EH (cell line): ENCODE results near the gene KIN.
"Not testable (repeated sequence)": the region's sequence is repeated elsewhere in the genome, so short reads cannot be mapped to it uniquely, and the experiment has no call there.

Experiments used
- DNase-seq: peaks from one replicate; pipeline ENCODE4 v3.0.0-alpha.2; 2015; ENCODE audit warnings: low read depth

Gene KIN

GRCh38 chr10:7794251-7795026 is 6.6 kb upstream of the KIN start:
- peak; percentile 9 for DNase-seq

GRCh38 chr10:7792541-7792940 is 4.7 kb upstream of the KIN start:
- no peak for DNase-seq

- DNase-seq = peak; percentile 54
Observed at GRCh38 chr10:7789390-7789789, 1.6 kb upstream of the KIN start.

GRCh38 chr10:7788639-7789286 is 970 bp upstream of the KIN start:
- peak; percentile 22 for DNase-seq

- DNase-seq = peak; percentile 25
Observed at GRCh38 chr10:7787150-7787856, 490 bp downstream of the KIN start.

GRCh38 chr10:7786430-7786829 is 1.4 kb downstream of the KIN start:
- no peak for DNase-seq

- DNase-seq = not testable (repeated sequence)
Observed at GRCh38 chr10:7782194-7782593, 5.6 kb downstream of the KIN start.

GRCh38 chr10:7776777-7777176 is 11.0 kb downstream of the KIN start:
- no peak for DNase-seq

- no peak for DNase-seq
Observed at GRCh38 chr10:7773845-7774801, 13.7 kb downstream of the KIN start.

- no peak for DNase-seq
Observed at GRCh38 chr10:7768417-7768816, 19.4 kb downstream of the KIN start.

GRCh38 chr10:7767209-7767608 is 20.6 kb downstream of the KIN start:
- peak; percentile 56 for DNase-seq

GRCh38 chr10:7766241-7766640 is 21.6 kb downstream of the KIN start:
- DNase-seq = no peak

GRCh38 chr10:7763929-7764328 is 23.9 kb downstream of the KIN start:
- DNase-seq = no peak

- peak; percentile 44 for DNase-seq
Observed at GRCh38 chr10:7756360-7756992, 31.3 kb downstream of the KIN start.

GRCh38 chr10:7755103-7755502 is 32.7 kb downstream of the KIN start:
- no peak for DNase-seq

- no peak for DNase-seq
Observed at GRCh38 chr10:7752251-7752650, 35.5 kb downstream of the KIN start.

GRCh38 chr10:7750222-7750621 is 37.6 kb downstream of the KIN start:
- DNase-seq = no peak

- peak; percentile 18 for DNase-seq
Observed at GRCh38 chr10:7748637-7749036, 39.2 kb downstream of the KIN start.

GRCh38 chr10:7744307-7744706 is 43.5 kb downstream of the KIN start:
- DNase-seq = no peak

GRCh38 chr10:7738536-7739407 is 49.0 kb downstream of the KIN start:
- no peak for DNase-seq
